Kidney capillary endothelial cell (primary cell): ENCODE data around the gene DAND5.

Experiments
- DNase-seq: peaks from one replicate; pipeline ENCODE4 v3.0.0-alpha.2; 2018; ENCODE audit warnings: low spot score

Gene DAND5

DNA sequence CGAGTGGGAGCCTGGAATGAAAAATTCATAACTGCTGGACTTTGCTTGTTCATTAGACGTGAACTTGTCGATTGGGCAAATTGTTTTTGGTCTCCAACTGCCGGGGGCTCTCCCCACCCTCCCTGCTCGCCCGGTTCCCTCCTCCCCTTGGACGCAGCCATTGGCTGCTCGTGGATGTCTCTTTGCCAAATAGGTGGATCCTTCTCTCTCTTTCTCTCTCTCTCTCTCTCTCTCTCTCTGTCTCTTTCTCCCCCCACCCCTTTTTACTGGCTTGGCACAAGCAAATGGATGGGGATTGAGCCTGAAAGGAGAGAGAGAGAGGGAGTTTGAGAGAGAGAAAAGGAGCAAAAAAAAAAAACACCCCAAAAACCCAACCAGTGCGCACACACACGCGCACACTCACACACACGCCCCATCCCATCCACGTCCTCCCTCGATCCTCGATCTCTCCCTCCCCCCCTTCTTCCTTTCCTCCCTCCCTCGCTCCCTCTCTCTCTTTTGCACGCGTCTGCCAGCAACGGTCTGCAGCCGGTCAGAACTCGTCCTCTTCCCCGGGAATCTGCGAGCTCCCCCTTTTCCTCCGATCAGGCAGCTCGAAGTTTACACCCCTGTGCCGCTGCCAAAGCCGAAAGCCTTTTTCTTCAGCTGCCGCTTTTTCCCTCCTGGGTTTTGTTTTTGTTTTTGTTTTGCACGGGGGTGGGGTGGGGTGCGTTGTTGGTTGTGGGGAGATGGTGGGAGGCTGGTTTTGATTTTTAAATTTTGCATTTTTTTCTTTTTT, 53.7 kb downstream of the DAND5 start:
- DNase-seq = no peak

DNA sequence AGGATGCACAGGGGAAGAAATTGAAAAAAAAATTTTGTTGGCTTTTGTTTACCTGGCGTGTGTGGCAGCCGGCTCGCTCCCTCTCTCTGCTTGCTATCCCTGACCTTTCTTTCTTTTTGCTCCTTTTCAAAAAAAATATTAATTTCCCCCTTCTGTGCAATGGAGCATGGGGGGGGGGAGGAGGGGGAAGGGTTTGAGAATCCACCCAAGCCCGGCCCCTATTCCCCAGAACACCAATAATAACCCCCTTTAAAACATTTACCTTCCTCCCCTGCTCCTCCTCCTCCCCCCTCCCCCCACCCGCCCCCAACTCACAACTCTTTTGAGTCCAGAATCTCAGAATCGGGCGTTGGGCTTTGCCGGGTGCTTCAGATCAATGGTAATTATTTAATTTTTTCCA, 54.3 kb downstream of the DAND5 start:
- no peak for DNase-seq
